IMR-90 (cell line): ENCODE results near the gene CERS1. TPM values are rescaled to one million over a fixed set of nuclear protein-coding genes. Genes with fewer than 3 reads are reported as not detected.

Experiments used
- ATAC-seq: fragments of 200-7000 bp; cut with Tn5 transposase; 2 replicates; pipeline ENCODE4 v1.9.1; 2020; ENCODE audit warnings: low read depth, mild to moderate bottlenecking, moderate library complexity
- BruUV-seq: library from RNA; stranded (reverse); fragments of 400-500 nt; replicated peaks from 2 replicates; lab custom pipeline; 2021; lab: Mats Ljungman, UMichigan
- CTCF ChIA-PET: fragments of 300-600 bp; formaldehyde crosslinking; extraction: SDS; loops from one replicate; lab custom pipeline; 2021; ENCODE audit warnings: antibody characterized with exemption; lab: Yijun Ruan, JAX
- POLR2A ChIA-PET: fragments of 300-600 bp; sonication (Branson Sonifier 250); formaldehyde crosslinking; loops from one replicate; lab custom pipeline; 2022; ENCODE audit warnings: antibody characterized with exemption; ENCODE audit not compliant: unreplicated experiment; lab: Charles Lee
- DNase-seq: peaks from one replicate; pipeline ENCODE4 v3.0.0; 2013
- H2AFZ ChIP-seq: replicated peaks from 2 replicates; pipeline ENCODE3; 2013; ENCODE audit warnings: low read length, mild to moderate bottlenecking; ENCODE audit not compliant: poor library complexity
- H2AK5ac ChIP-seq: 2 replicates; pipeline ENCODE4 v1.6.1; 2013; ENCODE audit warnings: low read depth, low read length, inconsistent platforms
- H2AK9ac ChIP-seq: replicated peaks from 2 replicates; pipeline ENCODE3; 2013; ENCODE audit warnings: mild to moderate bottlenecking, low read depth, low read length, moderate library complexity; ENCODE audit not compliant: poor library complexity
- H2BK120ac ChIP-seq: 2 replicates; pipeline ENCODE4 v1.6.1; 2013; ENCODE audit warnings: low read depth, low read length, inconsistent platforms
- H2BK15ac ChIP-seq: 3 replicates; pipeline ENCODE4 v1.6.1; 2013; ENCODE audit warnings: low read depth, low read length, inconsistent platforms
- H2BK20ac ChIP-seq: 2 replicates; pipeline ENCODE4 v1.6.1; 2013; ENCODE audit warnings: low read depth, mild to moderate bottlenecking, inconsistent platforms, low read length, moderate library complexity
- H2BK5ac ChIP-seq: 2 replicates; pipeline ENCODE4 v1.6.1; 2013; ENCODE audit warnings: mild to moderate bottlenecking, low read depth, low read length, inconsistent platforms; ENCODE audit not compliant: poor library complexity, severe bottlenecking
- H3K14ac ChIP-seq: replicated peaks from 2 replicates; pipeline ENCODE4 v1.6.1; 2013; ENCODE audit warnings: low read depth, low read length, inconsistent platforms
- H3K18ac ChIP-seq: 2 replicates; pipeline ENCODE4 v1.6.1; 2013; ENCODE audit warnings: low read depth, low read length, control low read depth
- H3K23ac ChIP-seq: 2 replicates; pipeline ENCODE4 v1.6.1; 2013; ENCODE audit warnings: low read depth, low read length, inconsistent platforms
- H3K27ac ChIP-seq: 2 replicates; pipeline ENCODE4 v1.5.1; 2013; ENCODE audit warnings: mild to moderate bottlenecking, control low read depth, low read length; ENCODE audit not compliant: insufficient read depth
- H3K27me3 ChIP-seq: 2 replicates; pipeline ENCODE4 v1.6.1; 2013; ENCODE audit warnings: low read length; ENCODE audit not compliant: control insufficient read depth, insufficient read depth
- H3K36me3 ChIP-seq: 2 replicates; pipeline ENCODE4 v1.6.1; 2013; ENCODE audit warnings: low read length, mixed read lengths; ENCODE audit not compliant: control insufficient read depth, insufficient read depth
- H3K4ac ChIP-seq: 2 replicates; pipeline ENCODE4 v1.6.1; 2013; ENCODE audit warnings: low read depth, low read length, inconsistent platforms
- H3K4me1 ChIP-seq: 2 replicates; pipeline ENCODE4 v1.6.1; 2013; ENCODE audit warnings: low read length, mixed read lengths; ENCODE audit not compliant: control insufficient read depth, insufficient read depth
- H3K4me2 ChIP-seq: 2 replicates; pipeline ENCODE4 v1.6.1; 2013; ENCODE audit warnings: low read depth, mild to moderate bottlenecking, control low read depth, low read length, moderate library complexity
- H3K4me3 ChIP-seq: 2 replicates; pipeline ENCODE4 v1.5.1; 2013; ENCODE audit warnings: low read depth, mild to moderate bottlenecking, control low read depth, low read length, moderate library complexity; ENCODE audit not compliant: insufficient read depth
- H3K56ac ChIP-seq: 2 replicates; pipeline ENCODE4 v1.6.1; 2013; ENCODE audit warnings: low read length, inconsistent platforms; ENCODE audit not compliant: insufficient read depth; ENCODE audit errors: extremely low read depth
- H3K79me1 ChIP-seq, 2 experiments: 2 replicates each; pipeline ENCODE4 v1.6.1; 2013; ENCODE audit warnings: low read length in 2 of 2, inconsistent platforms in 1 of 2, low read depth in 1 of 2
- H3K9ac ChIP-seq: 2 replicates; pipeline ENCODE4 v1.6.1; 2013; ENCODE audit warnings: low read depth, low read length, control low read depth
- H3K9me1 ChIP-seq: 2 replicates; pipeline ENCODE4 v1.6.1; 2013; ENCODE audit warnings: low read length, inconsistent platforms; ENCODE audit not compliant: insufficient read depth
- H3K9me3 ChIP-seq: 2 replicates; pipeline ENCODE4 v1.6.1; 2013; ENCODE audit warnings: low read length; ENCODE audit not compliant: control insufficient read depth, insufficient read depth
- H4K20me1 ChIP-seq: 2 replicates; pipeline ENCODE4 v1.6.1; 2013; ENCODE audit warnings: low read length, inconsistent platforms; ENCODE audit not compliant: insufficient read depth
- H4K5ac ChIP-seq: 2 replicates; pipeline ENCODE4 v1.6.1; 2013; ENCODE audit warnings: mild to moderate bottlenecking, low read depth, low read length, control low read depth
- H4K8ac ChIP-seq, 2 experiments: 2 replicates each; pipeline ENCODE4 v1.6.1; 2013; ENCODE audit warnings: low read depth in 2 of 2, low read length in 2 of 2, control low read depth in 1 of 2, inconsistent platforms in 1 of 2
- H4K91ac ChIP-seq: 2 replicates; pipeline ENCODE4 v1.6.1; 2013; ENCODE audit warnings: low read depth, low read length, inconsistent platforms; ENCODE audit not compliant: insufficient read depth
- BHLHE40 ChIP-seq: fragments of 150-350 bp; IDR thresholded peaks from 2 replicates; pipeline ENCODE4 v1.6.1; 2016; ENCODE audit warnings: mild to moderate bottlenecking, low read depth, low read length
- CEBPB ChIP-seq: IDR thresholded peaks from 2 replicates; pipeline ENCODE4 v1.6.1; 2012; ENCODE audit warnings: low read depth, low read length, improper control_type of control experiment
- CHD1 ChIP-seq: IDR thresholded peaks from 2 replicates; pipeline ENCODE4 v1.6.1; 2012; ENCODE audit warnings: low read depth, low read length, improper control_type of control experiment
- FOS ChIP-seq: fragments of 150-350 bp; IDR thresholded peaks from 2 replicates; pipeline ENCODE4 v1.6.1; 2016; ENCODE audit warnings: low read depth, low read length
- MAFK ChIP-seq: IDR thresholded peaks from 2 replicates; pipeline ENCODE4 v1.6.1; 2012; ENCODE audit warnings: low read depth, low read length, improper control_type of control experiment
- MAZ ChIP-seq: IDR thresholded peaks from 2 replicates; pipeline ENCODE4 v1.6.1; 2012; ENCODE audit warnings: low read depth, mild to moderate bottlenecking, low read length, improper control_type of control experiment, moderate library complexity, borderline replicate concordance
- MXI1 ChIP-seq: IDR thresholded peaks from 2 replicates; pipeline ENCODE4 v1.6.1; 2012; ENCODE audit warnings: low read depth, mild to moderate bottlenecking, low read length, moderate library complexity, borderline replicate concordance
- NFE2L2 ChIP-seq: fragments of 150-350 bp; IDR thresholded peaks from 2 replicates; pipeline ENCODE4 v1.6.1; 2016; ENCODE audit warnings: low read depth, mild to moderate bottlenecking, low read length
- POLR2A ChIP-seq: IDR thresholded peaks from 2 replicates; pipeline ENCODE4 v1.6.1; 2012; ENCODE audit warnings: mild to moderate bottlenecking, low read depth, low read length
- RAD21 ChIP-seq: IDR thresholded peaks from 2 replicates; pipeline ENCODE4 v1.6.1; 2012; ENCODE audit warnings: low read length, improper control_type of control experiment
- RCOR1 ChIP-seq: IDR thresholded peaks from 2 replicates; pipeline ENCODE4 v1.6.1; 2012; ENCODE audit warnings: mild to moderate bottlenecking, low read length, improper control_type of control experiment; ENCODE audit not compliant: insufficient replicate concordance
- RFX5 ChIP-seq: IDR thresholded peaks from 2 replicates; pipeline ENCODE4 v1.8.0; 2012; ENCODE audit warnings: low read depth, mild to moderate bottlenecking, low read length, moderate library complexity
- SMC3 ChIP-seq: fragments of 150-350 bp; IDR thresholded peaks from 2 replicates; pipeline ENCODE4 v1.6.1; 2016; ENCODE audit warnings: low read depth, mild to moderate bottlenecking, antibody characterized with exemption, low read length, moderate library complexity
- WGBS, 2 experiments: methylation state at CpG; one replicate each; pipeline versions ENCODE4 v1.1.5 to v1.1.7; 2013; ENCODE audit warnings: missing lambda C conversion rate in 2 of 2; ENCODE audit not compliant: insufficient read length in 1 of 2; ENCODE audit errors: extremely low coverage in 2 of 2; 5-methylcytosine and 5-hydroxymethylcytosine counted together
- dilution Hi-C: fragments of 300-500 bp; cut with HindIII; formaldehyde crosslinking; loops from one replicate; pipeline ENCODE4 v1.14.3; 2018; ENCODE audit warnings: low sequenced_read_pairs; ENCODE audit not compliant: unreplicated experiment
- in situ Hi-C: fragments of 300-500 bp; cut with MboI; formaldehyde crosslinking; loops from 3 replicates; pipeline ENCODE4 v1.14.3; 2019; ENCODE audit warnings: low sequenced_read_pairs, inconsistent platforms, mixed read lengths
- intact Hi-C: fragments of 100-400 bp; cut with micrococcal nuclease; formaldehyde crosslinking; loops from 2 replicates; pipeline ENCODE4 v1.10.0; 2022
- polyA plus RNA-seq, 3 experiments: library from polyadenylated mRNA; depleted of rRNA; stranded (reverse); fragments of >200 nt; gene quantifications; 2 replicates each; pipeline ENCODE4 v1.2.3, GENCODE V29; 2012; ENCODE audit warnings: low replicate concordance in 1 of 3
- total RNA-seq: library from RNA; depleted of rRNA; stranded (reverse); fragments of >200 nt; gene quantifications from 2 replicates; pipeline ENCODE4 v1.2.3, GENCODE V29; 2012
- TF ChIP-seq, protein P1 (sequence below): fragments of 150-350 bp; IDR thresholded peaks from 2 replicates; pipeline ENCODE4 v1.6.1; 2016; ENCODE audit warnings: low read depth, mild to moderate bottlenecking, low read length, moderate library complexity, borderline replicate concordance
- TF ChIP-seq, protein P2 (sequence below): fragments of 150-350 bp; IDR thresholded peaks from 2 replicates; pipeline ENCODE4 v1.6.1; 2017; ENCODE audit warnings: mild to moderate bottlenecking, antibody characterized with exemption, low read length, low read depth
- TF ChIP-seq, protein P3 (sequence below): conservative IDR thresholded peaks from 2 replicates; pipeline ENCODE4 v1.5.1; 2012; ENCODE audit warnings: mild to moderate bottlenecking, low read depth, low read length, improper control_type of control experiment

The CERS1 gene
- total and polyA plus RNA-seq, 2 of the 4 experiments (the other 2 are of a cell fraction) = 0.90 to 4.3 TPM

DNA sequence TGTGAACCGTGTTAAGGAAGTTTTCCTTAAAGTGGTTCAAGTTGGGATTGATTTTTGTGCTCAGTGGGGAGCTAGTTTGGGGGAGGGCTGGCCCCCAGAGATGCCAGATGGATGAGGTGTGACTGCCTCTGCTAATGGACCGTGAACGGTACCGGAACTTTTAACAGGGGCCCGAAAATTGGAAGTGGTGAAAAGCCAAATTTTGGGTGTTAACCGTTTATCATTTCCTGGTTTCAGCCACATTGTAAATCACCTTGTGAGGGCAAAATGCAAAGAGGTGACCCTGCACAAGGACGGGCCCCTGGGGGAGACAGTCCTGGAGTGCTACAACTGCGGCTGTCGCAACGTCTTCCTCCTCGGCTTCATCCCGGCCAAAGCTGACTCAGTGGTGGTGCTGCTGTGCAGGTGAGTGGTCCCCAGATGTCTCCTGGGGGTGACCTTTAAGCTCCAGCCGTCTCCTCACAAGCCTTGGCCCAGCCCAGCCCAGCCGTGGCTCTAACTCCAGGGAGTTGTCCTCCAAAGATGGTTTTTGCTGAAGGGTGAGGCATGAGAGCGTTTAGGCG, 46.0 kb downstream of the CERS1 start:
- peaks cover 11% of the 10 kb centered on the region for H3K4me1 ChIP-seq
- no peak overlapping the region for H3K9ac ChIP-seq
- H3K27ac ChIP-seq = no peak overlapping the region
- H3K23ac ChIP-seq = 0 out of 2 replicates have a peak overlapping the region, but pooled peaks have one; percentile 40
- in situ Hi-C loops (loop anchor here (5.0 kb wide), 1 partner anchor 398 kb away; no protein-coding TSS in a partner anchor), intact Hi-C loops (loop anchor here (5.0 to 10.0 kb wide), 2 partner anchors 175 to 278 kb away; partner anchors contain the start of gene UBA52), dilution Hi-C loops (no loop called here)
- no peak overlapping the region for H3K4me2 ChIP-seq
- 68% methylated on average over 7 of the region's 16 CpGs; no CpG with 5 or more reads in 1 of the 2 experiments for WGBS, 2 experiments
- no peak for ATAC-seq
- ChIA-PET POLR2A (no interaction called here), CTCF (no interaction called here)
- no peak overlapping the region for H2BK15ac ChIP-seq
- H3K4me3 ChIP-seq = no peak overlapping the region
- peaks cover 71% of the 10 kb centered on the region for H4K20me1 ChIP-seq
- TF ChIP-seq MXI1 (no peak), BHLHE40 (no peak), FOS (no peak), RAD21 (no peak), RCOR1 (no peak), SMC3 (no peak), CHD1 (no peak), NFE2L2 (no peak), MAZ (no peak), MAFK (no peak), CEBPB (no peak), RFX5 (no peak), POLR2A (no peak)
- TF ChIP-seq, protein P1, sequence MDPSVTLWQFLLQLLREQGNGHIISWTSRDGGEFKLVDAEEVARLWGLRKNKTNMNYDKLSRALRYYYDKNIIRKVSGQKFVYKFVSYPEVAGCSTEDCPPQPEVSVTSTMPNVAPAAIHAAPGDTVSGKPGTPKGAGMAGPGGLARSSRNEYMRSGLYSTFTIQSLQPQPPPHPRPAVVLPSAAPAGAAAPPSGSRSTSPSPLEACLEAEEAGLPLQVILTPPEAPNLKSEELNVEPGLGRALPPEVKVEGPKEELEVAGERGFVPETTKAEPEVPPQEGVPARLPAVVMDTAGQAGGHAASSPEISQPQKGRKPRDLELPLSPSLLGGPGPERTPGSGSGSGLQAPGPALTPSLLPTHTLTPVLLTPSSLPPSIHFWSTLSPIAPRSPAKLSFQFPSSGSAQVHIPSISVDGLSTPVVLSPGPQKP = no peak
- TF ChIP-seq, protein P2, sequence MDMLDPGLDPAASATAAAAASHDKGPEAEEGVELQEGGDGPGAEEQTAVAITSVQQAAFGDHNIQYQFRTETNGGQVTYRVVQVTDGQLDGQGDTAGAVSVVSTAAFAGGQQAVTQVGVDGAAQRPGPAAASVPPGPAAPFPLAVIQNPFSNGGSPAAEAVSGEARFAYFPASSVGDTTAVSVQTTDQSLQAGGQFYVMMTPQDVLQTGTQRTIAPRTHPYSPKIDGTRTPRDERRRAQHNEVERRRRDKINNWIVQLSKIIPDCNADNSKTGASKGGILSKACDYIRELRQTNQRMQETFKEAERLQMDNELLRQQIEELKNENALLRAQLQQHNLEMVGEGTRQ = no peak
- TF ChIP-seq, protein P3, sequence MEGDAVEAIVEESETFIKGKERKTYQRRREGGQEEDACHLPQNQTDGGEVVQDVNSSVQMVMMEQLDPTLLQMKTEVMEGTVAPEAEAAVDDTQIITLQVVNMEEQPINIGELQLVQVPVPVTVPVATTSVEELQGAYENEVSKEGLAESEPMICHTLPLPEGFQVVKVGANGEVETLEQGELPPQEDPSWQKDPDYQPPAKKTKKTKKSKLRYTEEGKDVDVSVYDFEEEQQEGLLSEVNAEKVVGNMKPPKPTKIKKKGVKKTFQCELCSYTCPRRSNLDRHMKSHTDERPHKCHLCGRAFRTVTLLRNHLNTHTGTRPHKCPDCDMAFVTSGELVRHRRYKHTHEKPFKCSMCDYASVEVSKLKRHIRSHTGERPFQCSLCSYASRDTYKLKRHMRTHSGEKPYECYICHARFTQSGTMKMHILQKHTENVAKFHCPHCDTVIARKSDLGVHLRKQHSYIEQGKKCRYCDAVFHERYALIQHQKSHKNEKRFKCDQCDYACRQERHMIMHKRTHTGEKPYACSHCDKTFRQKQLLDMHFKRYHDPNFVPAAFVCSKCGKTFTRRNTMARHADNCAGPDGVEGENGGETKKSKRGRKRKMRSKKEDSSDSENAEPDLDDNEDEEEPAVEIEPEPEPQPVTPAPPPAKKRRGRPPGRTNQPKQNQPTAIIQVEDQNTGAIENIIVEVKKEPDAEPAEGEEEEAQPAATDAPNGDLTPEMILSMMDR = no peak
- no peak overlapping the region for H3K4ac ChIP-seq
- no peak overlapping the region for H4K5ac ChIP-seq
- H2AK5ac ChIP-seq = no peak overlapping the region
- H2AK9ac ChIP-seq = no peak overlapping the region
- no peaks in the 10 kb centered on the region for H3K9me3 ChIP-seq
- no peak overlapping the region for H2BK5ac ChIP-seq
- no peak overlapping the region for H2BK120ac ChIP-seq
- H3K9me1 ChIP-seq = no peaks in the 10 kb centered on the region
- DNase-seq = no peak
- H3K18ac ChIP-seq = no peak overlapping the region
- no peak overlapping the region for H4K91ac ChIP-seq
- no peak overlapping the region for H4K8ac ChIP-seq
- H3K14ac ChIP-seq = no peak overlapping the region
- no peak overlapping the region for H3K56ac ChIP-seq
- no TSS peak for BruUV-seq
- H2BK20ac ChIP-seq = no peak overlapping the region
- peaks cover 34 to 85% of the 10 kb centered on the region in 2 experiments for H3K79me1 ChIP-seq
- H3K27me3 ChIP-seq = no peaks in the 10 kb centered on the region
- H2AFZ ChIP-seq = no peak overlapping the region
- H3K36me3 ChIP-seq = peaks cover 55% of the 10 kb centered on the region
